DMS 273 (cell line): Measurements from ENCODE around the gene PLTP.
A peak's percentile ranks its signal among the peaks of the same experiment; 100 is the strongest.
"Not testable (repeated sequence)": the region's sequence is repeated elsewhere in the genome, so short reads cannot be mapped to it uniquely, and the experiment has no call there.

Experiments
- DNase-seq: peaks from one replicate; lab custom pipeline; 2025; ENCODE audit not compliant: unreplicated experiment; lab: John Stamatoyannopoulos, UW

The PLTP gene

GRCh38 chr20:45880988-45881788, 30.8 kb downstream of the PLTP start, which contains the start of gene ZSWIM1:
TSS of gene ZSWIM1 (plus strand) at chr20:45881227. CDS start at chr20:45882593, 1,366 bp downstream.
- DNase-seq = peak; percentile 99

GRCh38 chr20:45878076-45878761, 33.7 kb downstream of the PLTP start:
- no peak for DNase-seq

DNA sequence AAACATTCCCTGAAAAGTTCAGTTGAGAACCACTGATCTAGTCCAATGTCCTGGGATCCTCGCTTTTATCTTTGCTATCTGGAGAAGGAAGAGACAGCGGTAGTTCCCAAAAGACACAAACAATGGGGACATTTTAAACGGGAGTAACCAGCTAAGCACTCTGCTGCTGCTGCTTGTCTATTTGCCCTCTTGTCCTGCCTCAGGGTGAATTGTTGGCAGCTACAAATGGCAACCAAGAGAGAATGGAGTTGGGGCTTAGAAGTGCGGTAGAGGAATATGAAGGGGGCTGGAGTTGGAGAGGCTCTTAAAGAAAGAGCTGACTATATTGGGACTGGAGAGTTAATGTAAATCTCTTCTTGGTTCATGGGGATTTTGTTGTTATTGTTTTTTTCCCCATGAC, 37.4 kb downstream of the PLTP start:
- DNase-seq = no peak

- DNase-seq = not testable (repeated sequence)
Observed at GRCh38 chr20:45874104-45874481, 37.9 kb downstream of the PLTP start.

DNA sequence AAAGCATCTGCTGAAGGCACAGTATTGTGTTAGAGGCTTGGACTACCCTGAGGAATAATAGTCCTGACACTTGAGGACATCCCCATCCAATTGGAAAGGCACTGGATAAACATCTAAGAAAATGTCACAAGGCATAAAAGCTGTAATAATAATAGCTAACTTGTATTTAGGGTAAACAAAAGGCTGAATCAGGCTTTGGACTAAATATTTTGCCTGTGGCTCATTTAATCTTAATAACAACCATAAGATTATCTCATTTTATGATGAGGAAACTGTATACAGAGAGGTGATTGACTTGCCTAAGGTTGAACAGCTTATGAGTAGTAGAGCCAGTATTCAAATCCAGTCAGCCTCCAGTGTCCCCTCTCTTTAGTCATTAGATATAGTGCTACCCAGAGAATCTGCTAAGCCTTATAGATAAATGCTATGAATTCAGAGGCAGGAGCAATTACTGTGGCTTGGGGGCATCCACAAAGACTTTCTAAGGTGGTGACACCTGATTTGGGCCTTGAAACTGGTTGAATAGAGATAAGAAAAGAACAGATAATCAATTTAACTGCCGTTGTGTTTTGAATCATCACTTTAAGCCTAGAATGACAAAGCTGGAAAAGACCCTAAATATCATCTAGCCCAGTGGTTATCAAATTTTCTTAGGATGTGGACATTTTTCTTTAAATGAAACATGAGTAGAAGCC, 38.4 kb downstream of the PLTP start:
- no peak for DNase-seq

DNA sequence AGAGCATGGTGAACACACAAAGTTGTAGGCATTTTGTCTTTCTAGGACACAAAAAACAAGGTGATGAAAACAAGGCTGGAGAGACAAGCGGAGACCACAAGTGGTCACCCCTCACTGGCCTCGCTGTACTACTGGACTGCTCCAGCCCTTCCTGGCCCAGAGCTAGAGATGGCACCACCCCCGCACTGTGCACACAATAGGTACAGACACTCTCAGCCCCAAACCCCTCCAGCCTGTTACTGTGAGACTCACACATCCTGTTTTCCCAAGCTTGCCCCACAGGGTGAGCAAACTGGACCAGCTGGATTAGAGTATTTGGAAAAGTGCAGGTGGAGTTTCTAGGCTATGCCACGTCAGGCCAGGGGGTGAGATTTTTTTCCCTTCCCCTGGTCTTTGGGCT, 39.3 kb downstream of the PLTP start:
- DNase-seq = no peak

DNA sequence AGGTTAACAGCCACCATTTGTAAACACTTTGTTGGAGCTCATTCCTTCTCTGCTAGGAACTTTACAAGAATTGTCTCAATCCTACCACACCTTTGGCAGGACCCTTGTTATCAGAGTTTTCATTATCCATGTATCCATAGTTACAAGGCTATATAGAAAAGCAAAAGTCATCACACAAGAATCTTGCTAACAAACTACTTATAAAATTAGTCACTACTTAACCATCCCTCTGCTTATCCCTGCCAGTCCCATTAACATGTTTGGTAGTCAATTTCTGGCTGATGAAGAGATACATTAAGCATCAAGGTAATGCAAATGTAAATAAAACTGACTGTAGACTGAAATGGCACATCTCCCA, 44.2 kb downstream of the PLTP start:
- no peak for DNase-seq

- DNase-seq = no peak
Observed at GRCh38 chr20:45867136-45867818, 44.7 kb downstream of the PLTP start.

GRCh38 chr20:45866454-45866853, 45.5 kb downstream of the PLTP start:
- DNase-seq = no peak

GRCh38 chr20:45863543-45864470, 48.1 kb downstream of the PLTP start:
- no peak for DNase-seq

DNA sequence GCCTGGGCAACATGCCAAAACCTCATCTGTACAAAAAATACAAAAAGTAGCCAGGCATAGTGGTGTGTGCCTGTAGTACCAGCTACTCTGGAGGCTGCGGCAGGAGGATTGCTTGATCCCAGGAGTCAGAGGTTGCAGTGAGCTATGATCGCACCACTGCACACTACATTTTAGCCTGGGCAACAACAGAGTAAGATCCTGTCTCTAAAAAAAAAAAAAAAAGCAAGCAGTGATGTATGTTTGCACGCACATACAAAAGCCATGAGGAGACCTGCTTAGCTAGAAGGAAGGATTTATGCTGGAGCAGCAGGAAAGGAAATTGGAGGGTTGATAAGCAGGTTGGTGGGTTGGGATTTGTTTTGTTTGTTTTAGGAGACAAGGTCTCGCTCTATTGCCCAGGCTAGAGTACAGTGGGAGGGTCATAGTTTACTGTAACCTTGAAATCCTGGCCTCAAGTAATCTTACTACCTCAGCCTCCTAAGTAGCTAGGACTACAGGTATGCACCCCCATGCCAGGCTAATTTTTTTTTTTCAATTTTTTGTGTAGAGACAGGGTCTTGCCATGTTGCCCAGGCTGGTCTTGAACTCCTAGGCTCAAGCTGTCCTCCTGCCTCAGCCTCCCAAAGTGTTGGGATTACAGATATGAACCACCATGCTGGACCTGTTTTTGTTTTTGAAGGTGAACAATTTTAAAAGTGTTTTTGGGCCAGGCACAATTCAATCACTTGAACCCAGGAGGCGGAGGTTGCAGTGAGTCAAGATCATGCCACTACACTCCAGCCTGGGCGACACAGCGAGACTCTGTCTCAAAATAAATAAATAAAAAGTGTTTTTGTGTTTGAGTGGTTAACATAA, 50.5 kb downstream of the PLTP start:
- DNase-seq = peak; percentile 79

DNA sequence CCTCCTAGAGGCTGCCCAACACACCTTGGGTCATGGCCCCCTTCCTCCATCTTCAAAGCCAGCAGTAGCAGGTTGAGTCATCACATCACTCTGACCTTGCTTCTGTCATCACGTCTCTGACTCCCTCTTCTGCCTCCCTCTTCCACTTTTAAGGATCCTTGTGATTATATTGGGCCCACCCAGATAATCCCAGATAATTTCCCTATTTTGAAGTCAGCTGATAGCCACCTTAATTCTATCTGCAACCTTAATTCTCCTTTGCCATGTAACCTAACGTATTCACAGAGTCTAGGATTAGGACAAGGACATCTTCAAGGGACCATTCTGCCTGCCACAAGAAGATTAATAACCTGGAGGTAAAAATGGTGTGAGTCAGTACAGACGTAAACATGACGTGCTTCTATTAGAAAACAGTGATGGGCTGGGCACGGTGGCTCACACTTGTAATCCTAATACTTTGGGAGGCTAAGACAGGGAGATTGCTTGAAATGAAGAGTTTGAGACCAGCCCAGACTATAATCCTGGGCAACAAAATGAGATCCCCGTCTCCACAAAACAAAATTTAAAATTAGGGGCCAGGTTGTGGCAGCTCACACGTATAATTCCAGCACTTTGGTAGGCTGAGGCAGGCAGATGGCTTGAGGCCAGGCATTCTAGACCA, 51.3 kb downstream of the PLTP start:
- no peak for DNase-seq

- no peak for DNase-seq
Observed at GRCh38 chr20:45859916-45860315, 52.0 kb downstream of the PLTP start.

DNA sequence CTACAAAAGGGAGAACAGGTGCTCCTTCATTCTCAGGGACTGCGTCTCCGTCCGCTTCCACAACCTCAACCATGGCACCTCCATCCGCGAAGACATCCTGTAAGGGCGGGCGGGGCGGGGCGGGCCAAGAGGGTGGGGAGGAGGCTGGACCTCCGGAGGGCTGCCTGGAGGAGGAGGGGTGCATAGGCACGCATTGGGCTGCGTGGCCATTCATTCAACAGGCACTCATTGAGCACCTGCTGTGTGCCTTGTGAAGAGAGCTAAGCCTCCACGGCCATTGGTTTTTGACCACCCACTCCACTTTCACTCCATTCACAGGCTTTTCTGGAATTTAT, 54.1 kb downstream of the PLTP start:
- no peak for DNase-seq

DNA sequence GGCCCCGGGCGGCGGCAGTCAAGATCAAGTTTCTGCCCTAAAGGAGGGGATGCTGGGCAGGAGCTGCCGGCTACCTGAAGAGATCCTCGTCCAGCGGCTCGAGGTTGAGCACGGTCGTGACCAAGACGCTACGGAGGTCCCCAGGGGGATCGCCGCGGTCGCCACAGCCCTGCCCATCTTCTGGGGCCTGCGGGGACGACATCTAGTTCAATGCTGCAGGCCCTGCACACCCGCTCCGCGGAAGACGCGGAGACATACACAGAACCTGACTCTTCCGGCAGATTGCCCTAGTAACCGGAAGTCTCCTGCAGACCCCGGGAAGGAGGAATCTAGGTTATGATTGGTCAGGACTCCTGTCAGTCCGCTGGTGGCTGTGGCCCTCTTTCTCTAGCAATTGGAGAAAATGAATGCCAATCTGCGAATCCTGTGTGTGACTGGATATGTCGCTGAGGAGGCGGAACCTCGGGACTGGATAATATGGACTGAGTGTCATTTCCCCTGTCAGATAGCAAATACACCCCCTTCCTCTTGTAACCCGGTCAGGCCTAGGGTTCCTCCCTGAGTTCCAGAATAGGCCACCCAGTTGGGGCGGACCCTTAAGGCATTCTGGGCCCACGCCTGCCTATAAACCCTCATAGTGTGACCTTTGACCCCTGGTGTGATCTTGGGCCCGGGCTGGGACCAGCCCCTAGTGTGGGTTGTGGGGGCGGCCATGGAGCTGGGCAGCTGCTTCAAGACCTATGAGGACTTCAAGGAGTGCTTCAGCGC, 54.7 kb downstream of the PLTP start, which contains the start of the genes ACOT8 and ZSWIM3:
TSS of gene ACOT8 (minus strand) at position 279 of the 768 bp plus-strand sequence. CDS start at position 202, 77 bp downstream.
TSS of gene ZSWIM3 (plus strand) at position 501 of the 768 bp plus-strand sequence. CDS start at position 713, 212 bp downstream.
- DNase-seq = peak; percentile 100

DNA sequence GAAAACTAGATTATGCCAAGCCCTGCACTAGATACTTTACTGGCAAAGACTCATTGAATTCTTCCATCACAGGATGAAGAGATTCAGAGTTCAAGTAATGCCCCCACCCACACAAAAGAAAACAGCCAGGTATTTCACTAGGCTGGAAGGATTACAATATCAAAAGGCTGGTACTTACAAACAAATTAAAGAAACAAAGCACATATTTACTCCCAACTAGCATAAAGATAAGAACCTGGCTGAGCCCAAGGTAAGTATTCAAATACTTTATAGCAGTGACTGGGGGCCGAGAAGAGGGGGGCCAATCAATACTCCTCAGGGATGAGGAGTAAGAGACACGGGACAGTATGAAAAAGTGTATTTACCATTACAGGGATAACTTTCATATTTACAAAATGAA, 58.5 kb downstream of the PLTP start:
- DNase-seq = no peak

GRCh38 chr20:45852326-45852725, 59.6 kb downstream of the PLTP start:
- no peak for DNase-seq

DNA sequence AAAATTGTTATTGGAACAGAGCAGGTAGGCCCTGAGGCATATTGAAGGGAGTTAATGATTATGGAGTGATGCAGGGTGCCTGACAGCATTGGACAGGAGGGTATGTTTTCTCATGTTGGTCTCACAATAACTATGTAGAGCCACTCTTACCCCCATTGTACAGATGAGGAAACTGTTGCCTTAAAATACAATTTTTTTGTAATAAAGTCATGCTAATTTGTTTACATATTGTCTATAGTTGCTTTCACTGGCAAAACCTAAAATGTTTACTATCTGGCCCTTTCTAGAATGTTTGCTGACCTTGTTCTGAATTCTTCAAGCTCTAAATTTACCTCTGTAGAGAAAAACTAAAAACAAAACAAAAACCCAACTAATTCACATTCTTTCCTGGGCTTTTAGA, 60.5 kb downstream of the PLTP start:
- no peak for DNase-seq
